ENCODE measurements around the gene MTMR12. TPM values are rescaled to one million over a fixed set of nuclear protein-coding genes. Genes with fewer than 3 reads are reported as not detected.

Gene MTMR12
- total RNA-seq, 1 experiment from 2014 or later: 12.1 TPM

DNA sequence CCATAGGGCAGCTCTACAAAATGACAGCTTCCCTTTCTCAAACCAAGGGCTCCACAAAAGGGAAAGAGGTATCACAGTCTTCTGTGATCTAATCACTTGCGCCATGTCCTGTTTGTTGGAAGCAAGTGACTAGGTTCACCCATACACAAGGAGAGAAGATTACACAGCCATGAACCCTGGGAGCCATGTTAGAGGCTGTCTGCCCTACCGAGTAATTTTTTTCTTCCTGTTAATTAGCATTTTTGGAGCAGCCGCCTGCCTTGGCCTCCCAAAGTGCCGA lies 105.4 kb downstream of the MTMR12 start:
- H3K27me3 ChIP-seq: no peaks in the 10 kb centered on the region
- no peaks in the 10 kb centered on the region for H3K9me3 ChIP-seq
- DNase-seq: no peak
- no peaks in the 10 kb centered on the region for H3K36me3 ChIP-seq
- H3K4me3 ChIP-seq: no peak overlapping the region

GRCh38 chr5:32206509-32207354 lies 106.0 kb downstream of the MTMR12 start:
- no peaks in the 10 kb centered on the region for H3K36me3 ChIP-seq

GRCh38 chr5:32206053-32206452 lies 106.7 kb downstream of the MTMR12 start:
- H3K27me3 ChIP-seq: no peaks in the 10 kb centered on the region
- H3K36me3 ChIP-seq: no peaks in the 10 kb centered on the region
- no peak overlapping the region for H3K4me3 ChIP-seq
- DNase-seq: no peak
- H3K9me3 ChIP-seq: no peaks in the 10 kb centered on the region

More at GRCh38 chr5:32206509-32207354, 106.0 kb downstream of the MTMR12 start:
- DNase-seq: no peak
- H3K4me3 ChIP-seq: no peak overlapping the region
- no peaks in the 10 kb centered on the region for H3K27me3 ChIP-seq
- no peaks in the 10 kb centered on the region for H3K9me3 ChIP-seq

DNA sequence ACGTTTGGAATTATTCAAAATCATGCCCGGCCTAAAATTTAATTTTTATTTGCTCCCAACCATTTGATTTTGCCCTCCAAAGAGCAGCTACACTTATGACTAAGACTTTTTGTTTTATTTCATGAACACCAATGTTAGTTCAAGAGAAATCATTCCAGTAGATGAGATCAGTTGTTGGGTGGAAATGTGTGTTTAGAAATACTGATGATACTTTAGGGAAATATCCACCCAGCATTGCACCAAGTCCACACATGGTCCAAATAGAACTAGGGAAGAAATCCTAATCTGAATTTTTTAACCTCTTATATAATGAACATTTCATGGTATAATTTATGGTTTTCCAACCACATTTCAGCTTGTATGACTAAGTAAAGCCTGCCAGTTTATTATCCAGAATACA lies 110.3 kb downstream of the MTMR12 start:
- Histone ChIP-seq H3K27me3 (no peaks in the 10 kb centered on the region), H3K36me3 (no peaks in the 10 kb centered on the region), H3K9me3 (no peaks in the 10 kb centered on the region), H3K4me3 (no peak overlapping the region)
- DNase-seq: no peak

GRCh38 chr5:32201122-32201753 lies 111.5 kb downstream of the MTMR12 start:
- H3K36me3 ChIP-seq: no peaks in the 10 kb centered on the region
- H3K27me3 ChIP-seq: no peaks in the 10 kb centered on the region
- no peak for DNase-seq
- no peaks in the 10 kb centered on the region for H3K9me3 ChIP-seq
- H3K4me3 ChIP-seq: no peak overlapping the region

GRCh38 chr5:32197032-32197431 lies 115.7 kb downstream of the MTMR12 start:
- Histone ChIP-seq H3K36me3 (no peaks in the 10 kb centered on the region), H3K27me3 (no peaks in the 10 kb centered on the region), H3K4me3 (no peak overlapping the region), H3K9me3 (no peaks in the 10 kb centered on the region)
- DNase-seq: no peak

GRCh38 chr5:32195265-32195664 lies 117.5 kb downstream of the MTMR12 start:
- H3K9me3 ChIP-seq: no peaks in the 10 kb centered on the region
- H3K4me3 ChIP-seq: no peak overlapping the region
- DNase-seq: no peak
- H3K27me3 ChIP-seq: no peaks in the 10 kb centered on the region
- no peaks in the 10 kb centered on the region for H3K36me3 ChIP-seq

GRCh38 chr5:32193591-32193990 lies 119.1 kb downstream of the MTMR12 start:
- no peaks in the 10 kb centered on the region for H3K36me3 ChIP-seq
- no peaks in the 10 kb centered on the region for H3K9me3 ChIP-seq
- no peak overlapping the region for H3K4me3 ChIP-seq
- H3K27me3 ChIP-seq: no peaks in the 10 kb centered on the region
- peak; percentile 68 for DNase-seq

DNA sequence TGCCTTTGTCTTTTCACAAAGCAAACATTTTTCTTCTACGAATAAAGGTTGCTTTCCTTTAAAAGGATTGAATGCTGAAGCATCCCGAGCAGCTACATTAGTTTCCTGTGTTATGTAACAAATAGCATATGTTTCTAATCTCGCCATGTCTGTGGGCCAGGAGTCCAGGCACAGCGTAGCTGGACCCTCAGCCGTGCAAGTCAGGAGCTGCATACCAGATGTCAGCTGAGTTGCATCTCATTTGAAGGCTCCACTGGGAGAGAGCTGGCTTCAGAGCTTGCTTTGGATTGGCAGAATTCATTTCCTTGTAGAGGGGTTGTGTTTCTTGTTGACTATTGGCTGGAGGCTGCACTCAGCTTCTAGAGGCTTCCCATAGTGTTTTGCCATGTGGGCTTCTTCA lies 122.6 kb downstream of the MTMR12 start:
- Histone ChIP-seq H3K4me3 (no peak overlapping the region), H3K36me3 (no peaks in the 10 kb centered on the region), H3K27me3 (no peaks in the 10 kb centered on the region), H3K9me3 (peaks cover 5% of the 10 kb centered on the region)
- DNase-seq: no peak

DNA sequence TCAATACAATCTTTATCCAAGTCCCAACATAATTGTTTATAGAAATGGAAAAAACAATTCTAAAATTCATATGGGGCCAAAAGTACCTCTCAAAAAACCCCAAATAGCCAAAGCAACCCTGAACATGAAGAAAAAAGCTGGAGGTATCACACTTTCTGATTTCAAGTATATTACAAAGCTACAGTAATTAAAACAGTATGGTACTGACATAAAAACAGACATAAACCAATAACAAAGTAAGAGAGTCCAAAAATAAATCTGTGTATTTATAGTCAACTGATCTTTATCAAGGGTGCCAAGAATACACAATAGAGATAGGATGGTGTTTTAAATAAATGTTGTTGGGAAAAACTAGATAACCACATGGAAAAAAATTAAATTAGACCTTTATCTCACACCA lies 125.1 kb downstream of the MTMR12 start:
- no peak overlapping the region for H3K4me3 ChIP-seq
- DNase-seq: no peak
- peaks cover 5% of the 10 kb centered on the region for H3K9me3 ChIP-seq
- H3K27me3 ChIP-seq: no peaks in the 10 kb centered on the region
- H3K36me3 ChIP-seq: no peaks in the 10 kb centered on the region

- no peaks in the 10 kb centered on the region for H3K36me3 ChIP-seq
- H3K4me3 ChIP-seq: no peak overlapping the region
- peaks cover 2% of the 10 kb centered on the region for H3K9me3 ChIP-seq
- no peak for DNase-seq
- no peaks in the 10 kb centered on the region for H3K27me3 ChIP-seq
Measured at GRCh38 chr5:32182463-32183063, 130.2 kb downstream of the MTMR12 start.

Other genes starting within 250 kb of the MTMR12 start
- gene GOLPH3, start 138.6 kb downstream of the MTMR12 start, total RNA-seq (2014; rRNA removed; shearing (Covaris generic); ENCODE audit: low replicate concordance): 66.2 and 97.8 TPM in 2 replicates
- 62.7 and 95.5 TPM in 2 replicates for gene ZFR, start 131.8 kb upstream of the MTMR12 start, total RNA-seq (2014; rRNA removed; shearing (Covaris generic); ENCODE audit: low replicate concordance)